ENCODE measurements around the gene RPL7A.

The RPL7A gene

GRCh38 chr9:133348718-133349573, 928 bp downstream of the RPL7A start:
- H3K4me3 ChIP-seq (ENCODE audit: low read length): peak overlapping the region; percentile 99
- peaks cover 2% of the 10 kb centered on the region; the same call in 1 of the 2 replicates for H3K4me1 ChIP-seq (ENCODE audit: control insufficient read depth, insufficient read depth, low read length)
- no peak overlapping the region for H3K27ac ChIP-seq (ENCODE audit: low read length)
- no peaks in the 10 kb centered on the region for H3K9me3 ChIP-seq (ENCODE audit: control insufficient read depth, insufficient read depth, low read length)
- DNase-seq (ENCODE audit: low read depth, low spot score): no peak
- H3K27me3 ChIP-seq (ENCODE audit: control insufficient read depth, insufficient read depth, low read length): no peaks in the 10 kb centered on the region
- WGBS (ENCODE audit: insufficient coverage, insufficient read length): no CpG with 5 or more reads among the region's 25 CpGs
- H3K36me3 ChIP-seq (ENCODE audit: control insufficient read depth, insufficient read depth, low read length): peaks cover 53% of the 10 kb centered on the region

DNA sequence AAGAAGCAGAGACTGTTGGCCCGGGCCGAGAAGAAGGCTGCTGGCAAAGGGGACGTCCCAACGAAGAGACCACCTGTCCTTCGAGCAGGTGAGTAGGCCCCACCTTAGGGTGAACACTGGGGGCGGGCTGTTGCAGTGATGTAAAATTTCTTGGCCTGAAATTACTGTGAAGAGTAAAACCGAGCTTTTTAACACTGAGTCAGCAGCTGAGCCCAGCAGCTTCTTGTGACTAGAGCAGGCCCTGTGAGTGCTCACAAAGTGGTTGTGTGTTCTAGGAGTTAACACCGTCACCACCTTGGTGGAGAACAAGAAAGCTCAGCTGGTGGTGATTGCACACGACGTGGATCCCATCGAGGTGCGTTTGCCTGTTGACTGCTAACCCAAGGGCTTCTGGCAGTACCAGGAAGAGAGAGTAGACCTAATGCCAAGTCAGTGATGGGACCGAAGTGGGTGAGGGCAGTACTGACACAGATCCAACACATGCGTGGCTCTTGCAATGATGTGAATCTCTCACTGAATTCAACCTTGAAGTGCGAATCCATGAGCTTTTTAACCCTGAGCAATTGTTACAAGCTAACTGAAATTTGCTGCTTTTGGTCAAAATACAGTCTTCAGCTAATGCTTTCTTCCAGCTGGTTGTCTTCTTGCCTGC, 2.1 kb downstream of the RPL7A start:
- Histone ChIP-seq H3K9me3 (ENCODE audit: control insufficient read depth, insufficient read depth, low read length) (no peaks in the 10 kb centered on the region), H3K27me3 (ENCODE audit: control insufficient read depth, insufficient read depth, low read length) (no peaks in the 10 kb centered on the region), H3K4me3 (ENCODE audit: low read length) (no peak overlapping the region), H3K27ac (ENCODE audit: low read length) (no peak overlapping the region), H3K36me3 (ENCODE audit: control insufficient read depth, insufficient read depth, low read length) (peaks cover 46% of the 10 kb centered on the region), H3K4me1 (ENCODE audit: control insufficient read depth, insufficient read depth, low read length) (peaks cover 2% of the 10 kb centered on the region; the same call in 1 of the 2 replicates)
- no CpG with 5 or more reads among the region's 15 CpGs for WGBS (ENCODE audit: insufficient coverage, insufficient read length)
- DNase-seq (ENCODE audit: low read depth, low spot score): no peak

DNA sequence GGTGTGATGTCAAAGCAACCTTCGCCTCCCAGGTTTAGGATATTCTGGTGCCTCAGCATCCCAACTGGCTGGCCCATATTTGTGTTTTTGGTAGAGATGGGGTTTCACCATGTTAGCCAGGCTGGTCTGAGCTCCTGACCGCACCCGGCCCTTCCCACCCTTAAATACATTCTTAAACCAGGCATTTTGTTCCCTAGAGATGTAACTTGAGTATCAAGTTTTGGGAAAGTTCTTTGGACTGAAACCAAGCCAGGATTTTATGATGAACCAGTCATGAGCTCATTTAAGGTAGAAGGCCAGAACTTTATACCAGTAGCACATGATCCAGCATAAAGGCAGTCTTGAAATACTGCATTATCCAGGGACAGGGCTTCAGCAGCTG, 3.5 kb downstream of the RPL7A start:
- H3K36me3 ChIP-seq (ENCODE audit: control insufficient read depth, insufficient read depth, low read length): peaks cover 37% of the 10 kb centered on the region

DNA sequence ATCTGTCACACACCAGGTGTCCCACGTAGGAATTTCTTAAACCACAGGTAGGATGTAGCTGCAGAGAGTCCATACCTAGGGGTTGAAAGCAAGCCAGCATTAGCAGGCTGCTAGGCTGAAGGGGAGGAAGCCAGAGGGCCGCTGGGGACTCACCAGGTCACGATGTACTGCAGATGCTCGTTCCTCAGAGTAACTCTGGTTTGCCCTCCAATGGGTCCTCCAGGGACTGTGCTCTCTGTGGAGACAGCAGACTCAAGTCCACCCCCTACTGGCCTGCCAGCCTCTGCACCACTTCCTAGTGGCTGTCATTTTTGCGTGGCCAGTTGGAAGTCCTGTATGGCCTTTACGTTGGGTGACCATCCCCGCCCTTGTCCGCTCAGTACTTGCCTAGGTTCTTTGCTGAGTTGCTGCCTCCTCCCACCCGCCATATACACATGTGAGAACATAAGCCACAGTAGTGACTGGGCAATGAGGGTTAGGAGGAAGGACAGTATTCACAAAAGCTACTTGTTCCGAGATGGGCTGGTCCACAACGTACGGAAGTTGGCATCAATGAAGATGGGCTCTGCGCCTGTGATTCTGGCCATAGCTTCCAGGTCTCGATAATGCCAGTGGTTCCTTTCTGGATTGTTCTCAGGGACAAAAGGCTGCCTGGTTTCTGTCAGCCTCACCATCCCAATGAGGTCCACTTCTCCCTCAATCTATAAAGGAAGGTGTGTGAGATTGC, 4.1 kb downstream of the RPL7A start:
- H3K36me3 ChIP-seq (ENCODE audit: control insufficient read depth, insufficient read depth, low read length): peaks cover 37% of the 10 kb centered on the region
- WGBS (ENCODE audit: insufficient coverage, insufficient read length): no CpG with 5 or more reads among the region's 14 CpGs

More for the DNA sequence above, 3.5 kb downstream of the RPL7A start:
- Histone ChIP-seq H3K4me3 (ENCODE audit: low read length) (no peak overlapping the region), H3K27me3 (ENCODE audit: control insufficient read depth, insufficient read depth, low read length) (no peaks in the 10 kb centered on the region), H3K4me1 (ENCODE audit: control insufficient read depth, insufficient read depth, low read length) (peaks cover under 1% of the 10 kb centered on the region; the same call in 1 of the 2 replicates), H3K9me3 (ENCODE audit: control insufficient read depth, insufficient read depth, low read length) (no peaks in the 10 kb centered on the region), H3K27ac (ENCODE audit: low read length) (no peak overlapping the region)
- WGBS (ENCODE audit: insufficient coverage, insufficient read length): no CpG with 5 or more reads among the region's 3 CpGs
- DNase-seq (ENCODE audit: low read depth, low spot score): no peak

GRCh38 chr9:133352635-133353340, 4.8 kb downstream of the RPL7A start:
- H3K9me3 ChIP-seq (ENCODE audit: control insufficient read depth, insufficient read depth, low read length): no peaks in the 10 kb centered on the region
- no peak overlapping the region for H3K4me3 ChIP-seq (ENCODE audit: low read length)
- H3K4me1 ChIP-seq (ENCODE audit: control insufficient read depth, insufficient read depth, low read length): no peaks in the 10 kb centered on the region
- H3K36me3 ChIP-seq (ENCODE audit: control insufficient read depth, insufficient read depth, low read length): peaks cover 40% of the 10 kb centered on the region
- no peak for DNase-seq (ENCODE audit: low read depth, low spot score)
- no peaks in the 10 kb centered on the region for H3K27me3 ChIP-seq (ENCODE audit: control insufficient read depth, insufficient read depth, low read length)
- no peak overlapping the region for H3K27ac ChIP-seq (ENCODE audit: low read length)
- WGBS (ENCODE audit: insufficient coverage, insufficient read length): no CpG with 5 or more reads among the region's 8 CpGs

More for the DNA sequence above, 4.1 kb downstream of the RPL7A start:
- H3K27ac ChIP-seq (ENCODE audit: low read length): no peak overlapping the region
- DNase-seq (ENCODE audit: low read depth, low spot score): no peak
- no peaks in the 10 kb centered on the region for H3K27me3 ChIP-seq (ENCODE audit: control insufficient read depth, insufficient read depth, low read length)
- H3K9me3 ChIP-seq (ENCODE audit: control insufficient read depth, insufficient read depth, low read length): no peaks in the 10 kb centered on the region
- H3K4me3 ChIP-seq (ENCODE audit: low read length): no peak overlapping the region
- H3K4me1 ChIP-seq (ENCODE audit: control insufficient read depth, insufficient read depth, low read length): no peaks in the 10 kb centered on the region

DNA sequence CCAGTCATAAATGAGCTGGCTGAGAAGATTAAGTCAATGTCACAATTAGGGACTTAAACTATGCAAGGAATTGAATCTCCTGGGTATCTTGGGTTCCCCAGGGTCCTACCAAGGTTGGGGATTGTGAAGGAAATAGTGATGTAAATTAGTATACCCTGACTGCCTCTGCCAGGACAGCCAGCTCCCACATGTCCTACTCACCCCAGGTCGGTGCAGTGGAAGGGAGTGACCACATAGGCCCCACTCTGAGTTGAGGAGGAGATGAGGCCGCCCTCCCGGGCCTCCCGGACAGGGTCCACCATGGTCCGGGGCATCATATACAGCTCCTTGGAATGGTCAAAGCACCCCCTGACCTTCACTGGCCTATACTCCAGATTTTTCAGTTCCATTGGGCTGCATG, 5.5 kb downstream of the RPL7A start:
- Histone ChIP-seq H3K4me1 (ENCODE audit: control insufficient read depth, insufficient read depth, low read length) (no peaks in the 10 kb centered on the region), H3K9me3 (ENCODE audit: control insufficient read depth, insufficient read depth, low read length) (no peaks in the 10 kb centered on the region), H3K4me3 (ENCODE audit: low read length) (no peak overlapping the region), H3K27me3 (ENCODE audit: control insufficient read depth, insufficient read depth, low read length) (no peaks in the 10 kb centered on the region), H3K27ac (ENCODE audit: low read length) (no peak overlapping the region), H3K36me3 (ENCODE audit: control insufficient read depth, insufficient read depth, low read length) (peaks cover 41% of the 10 kb centered on the region)
- no CpG with 5 or more reads among the region's 5 CpGs for WGBS (ENCODE audit: insufficient coverage, insufficient read length)
- DNase-seq (ENCODE audit: low read depth, low spot score): no peak

DNA sequence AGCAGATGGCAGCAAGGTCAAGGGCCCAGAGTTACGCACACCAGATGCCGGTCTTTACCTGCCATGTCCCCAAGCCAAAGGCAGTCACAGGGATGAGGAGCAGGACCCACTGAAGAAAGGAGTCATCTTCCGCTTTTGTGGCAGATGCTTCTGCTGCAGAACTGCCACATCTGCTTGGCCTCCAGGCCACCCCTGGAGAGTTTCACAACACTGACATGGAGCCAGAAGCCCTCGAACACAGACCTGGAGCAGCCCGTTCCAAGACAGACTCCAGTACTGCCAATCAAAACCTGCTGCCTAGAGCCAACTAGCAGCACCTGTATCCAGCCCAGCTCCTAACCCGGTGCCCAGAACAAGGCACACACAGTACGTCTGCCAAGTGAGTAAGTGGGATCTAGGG, 6.7 kb downstream of the RPL7A start:
- H3K27me3 ChIP-seq (ENCODE audit: control insufficient read depth, insufficient read depth, low read length): no peaks in the 10 kb centered on the region
- DNase-seq (ENCODE audit: low read depth, low spot score): no peak
- H3K4me3 ChIP-seq (ENCODE audit: low read length): no peak overlapping the region
- H3K4me1 ChIP-seq (ENCODE audit: control insufficient read depth, insufficient read depth, low read length): no peaks in the 10 kb centered on the region
- H3K27ac ChIP-seq (ENCODE audit: low read length): no peak overlapping the region
- H3K36me3 ChIP-seq (ENCODE audit: control insufficient read depth, insufficient read depth, low read length): peaks cover 34% of the 10 kb centered on the region
- no peaks in the 10 kb centered on the region for H3K9me3 ChIP-seq (ENCODE audit: control insufficient read depth, insufficient read depth, low read length)
- WGBS (ENCODE audit: insufficient coverage, insufficient read length): no CpG with 5 or more reads among the region's 7 CpGs

DNA sequence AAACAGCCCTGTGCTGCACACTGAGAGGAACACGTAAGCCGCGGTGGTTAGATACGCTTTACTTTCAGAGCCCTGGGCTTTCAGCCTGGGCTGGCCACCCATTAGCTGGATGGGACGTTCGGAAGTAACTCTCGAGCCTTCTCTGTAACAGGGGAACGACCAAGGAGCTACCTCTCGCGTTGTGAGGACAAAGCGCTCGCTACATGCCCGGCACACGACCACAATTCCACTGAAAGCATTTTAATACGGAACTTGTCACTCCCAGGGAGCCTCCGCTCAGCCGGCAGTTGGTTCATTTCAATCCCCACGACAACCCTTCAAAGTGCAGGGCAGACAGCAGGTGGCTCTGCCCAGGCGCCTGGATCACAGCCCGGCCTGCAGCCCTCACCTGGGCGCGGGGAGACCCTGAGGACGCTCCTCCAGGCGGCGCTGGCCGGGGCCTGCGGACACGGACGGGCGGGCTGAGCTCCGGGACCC, 7.9 kb downstream of the RPL7A start:
- WGBS (ENCODE audit: insufficient coverage, insufficient read length): no CpG with 5 or more reads among the region's 31 CpGs
- Histone ChIP-seq H3K4me1 (ENCODE audit: control insufficient read depth, insufficient read depth, low read length) (no peaks in the 10 kb centered on the region), H3K27ac (ENCODE audit: low read length) (no peak overlapping the region), H3K4me3 (ENCODE audit: low read length) (peak overlapping the region; percentile 70), H3K27me3 (ENCODE audit: control insufficient read depth, insufficient read depth, low read length) (no peaks in the 10 kb centered on the region), H3K36me3 (ENCODE audit: control insufficient read depth, insufficient read depth, low read length) (peaks cover 25% of the 10 kb centered on the region), H3K9me3 (ENCODE audit: control insufficient read depth, insufficient read depth, low read length) (no peaks in the 10 kb centered on the region)
- no peak for DNase-seq (ENCODE audit: low read depth, low spot score)

DNA sequence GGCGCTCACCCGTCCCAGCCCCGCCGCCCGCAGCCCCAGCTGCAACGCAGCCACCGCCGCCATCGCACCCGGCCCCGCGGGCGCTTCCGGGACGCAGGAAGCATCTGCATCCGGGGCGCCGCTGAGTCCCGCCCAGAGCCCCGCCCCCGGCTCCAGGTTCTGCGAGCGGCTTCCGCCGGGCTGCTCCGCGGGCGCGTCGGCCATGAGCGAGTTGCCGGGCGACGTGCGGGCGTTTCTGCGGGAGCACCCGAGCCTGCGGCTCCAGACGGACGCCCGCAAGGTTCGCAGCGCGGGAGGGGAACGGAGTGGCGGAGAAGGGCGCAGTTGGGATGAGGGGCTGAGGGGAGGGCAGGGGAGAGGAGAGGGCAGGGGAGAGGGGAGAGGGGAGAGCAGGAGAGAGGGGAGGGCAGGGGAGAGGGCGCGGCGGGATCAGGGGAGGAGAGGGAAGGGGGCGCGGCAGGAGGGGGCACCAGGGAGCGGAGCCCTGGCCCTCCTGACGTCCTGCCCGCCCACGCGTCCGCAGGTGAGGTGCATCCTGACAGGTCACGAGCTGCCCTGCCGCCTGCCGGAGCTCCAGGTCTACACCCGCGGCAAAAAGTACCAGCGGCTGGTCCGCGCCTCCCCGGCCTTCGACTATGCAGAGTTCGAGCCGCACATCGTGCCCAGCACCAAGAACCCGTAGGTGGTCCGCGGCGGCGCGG, 8.5 kb downstream of the RPL7A start, which contains the start of the genes SURF1 and SURF2:
Gene SURF1, minus strand, starts transcription at position 97 of the 701 bp plus-strand sequence. Its CDS starts 34 bp downstream, at position 63.
Gene SURF2, plus strand, starts transcription at position 160 of the 701 bp plus-strand sequence. Its CDS starts 43 bp downstream, at position 203.
- no peaks in the 10 kb centered on the region for H3K27me3 ChIP-seq (ENCODE audit: control insufficient read depth, insufficient read depth, low read length)
- H3K27ac ChIP-seq (ENCODE audit: low read length): no peak within 1 kb of the TSS
- no CpG with 5 or more reads among the region's 78 CpGs for WGBS (ENCODE audit: insufficient coverage, insufficient read length)
- DNase-seq (ENCODE audit: low read depth, low spot score): no peak
- no peaks in the 10 kb centered on the region for H3K4me1 ChIP-seq (ENCODE audit: control insufficient read depth, insufficient read depth, low read length)
- H3K4me3 ChIP-seq (ENCODE audit: low read length): peak within 1 kb of the TSS; percentile 70
- H3K36me3 ChIP-seq (ENCODE audit: control insufficient read depth, insufficient read depth, low read length): peaks cover 22% of the 10 kb centered on the region
- H3K9me3 ChIP-seq (ENCODE audit: control insufficient read depth, insufficient read depth, low read length): no peaks in the 10 kb centered on the region
